ENCODE measurements around the gene FKBP5.

- no peak for TF ChIP-seq POLR2A (IDR thresholded peaks at IDR 0.05)
- TF ChIP-seq CTCF (IDR thresholded peaks at IDR 0.05), result no peak
Measured at GRCh38 chr6:35605600-35605999, 83.1 kb downstream of the FKBP5 start.

Data from adrenal gland (tissue), 5 donors.